ENCODE data around the gene FHOD3.

Gene FHOD3

GRCh38 chr18:36402765-36403396 lies 105.4 kb downstream of the FHOD3 start:
- DNase-seq (ENCODE audit: low spot score) = peak; percentile 73
- H3K4me3 ChIP-seq = no peak overlapping the region
- TF ChIP-seq, protein P1, sequence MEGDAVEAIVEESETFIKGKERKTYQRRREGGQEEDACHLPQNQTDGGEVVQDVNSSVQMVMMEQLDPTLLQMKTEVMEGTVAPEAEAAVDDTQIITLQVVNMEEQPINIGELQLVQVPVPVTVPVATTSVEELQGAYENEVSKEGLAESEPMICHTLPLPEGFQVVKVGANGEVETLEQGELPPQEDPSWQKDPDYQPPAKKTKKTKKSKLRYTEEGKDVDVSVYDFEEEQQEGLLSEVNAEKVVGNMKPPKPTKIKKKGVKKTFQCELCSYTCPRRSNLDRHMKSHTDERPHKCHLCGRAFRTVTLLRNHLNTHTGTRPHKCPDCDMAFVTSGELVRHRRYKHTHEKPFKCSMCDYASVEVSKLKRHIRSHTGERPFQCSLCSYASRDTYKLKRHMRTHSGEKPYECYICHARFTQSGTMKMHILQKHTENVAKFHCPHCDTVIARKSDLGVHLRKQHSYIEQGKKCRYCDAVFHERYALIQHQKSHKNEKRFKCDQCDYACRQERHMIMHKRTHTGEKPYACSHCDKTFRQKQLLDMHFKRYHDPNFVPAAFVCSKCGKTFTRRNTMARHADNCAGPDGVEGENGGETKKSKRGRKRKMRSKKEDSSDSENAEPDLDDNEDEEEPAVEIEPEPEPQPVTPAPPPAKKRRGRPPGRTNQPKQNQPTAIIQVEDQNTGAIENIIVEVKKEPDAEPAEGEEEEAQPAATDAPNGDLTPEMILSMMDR (IDR thresholded peaks at IDR 0.05) = no peak
- peak overlapping the region in 1 of 2 donors; percentile 53 for H3K27ac ChIP-seq

GRCh38 chr18:36403896-36404820 lies 106.6 kb downstream of the FHOD3 start:
- DNase-seq (ENCODE audit: low spot score) = peak; percentile 61
- no peak overlapping the region for H3K27ac ChIP-seq

GRCh38 chr18:36405611-36406010 lies 108.1 kb downstream of the FHOD3 start:
- H3K27ac ChIP-seq = no peak overlapping the region
- DNase-seq (ENCODE audit: low spot score) = no peak
- H3K4me3 ChIP-seq = no peak overlapping the region
- TF ChIP-seq, protein P1 (IDR thresholded peaks at IDR 0.05) = no peak

More at GRCh38 chr18:36403896-36404820, 106.6 kb downstream of the FHOD3 start:
- TF ChIP-seq, protein P1 (IDR thresholded peaks at IDR 0.05) = no peak
- no peak overlapping the region for H3K4me3 ChIP-seq

DNA sequence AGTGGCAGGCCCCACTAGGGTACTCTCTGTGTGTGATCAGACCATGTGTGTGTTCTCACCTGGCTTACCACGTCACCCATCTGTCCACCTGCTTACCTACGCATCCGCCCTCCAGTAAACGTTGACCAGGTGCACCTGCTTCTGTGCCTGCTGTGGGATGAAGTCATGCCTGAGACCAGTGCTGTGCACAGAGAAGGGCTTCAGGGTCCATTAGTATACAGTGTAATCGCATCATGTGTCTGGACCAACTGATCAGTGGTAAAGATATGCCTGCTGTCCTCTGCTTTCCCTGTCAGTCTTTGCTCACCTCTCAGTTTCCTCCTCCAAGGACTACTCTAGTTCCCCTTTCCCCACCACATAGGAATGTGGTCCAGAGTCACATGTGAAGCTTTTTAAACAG lies 109.3 kb downstream of the FHOD3 start:
- peak; percentile 21 for DNase-seq (ENCODE audit: low spot score)
- TF ChIP-seq, protein P1 (IDR thresholded peaks at IDR 0.05) = no peak
- no peak overlapping the region for H3K27ac ChIP-seq
- H3K4me3 ChIP-seq = no peak overlapping the region

DNA sequence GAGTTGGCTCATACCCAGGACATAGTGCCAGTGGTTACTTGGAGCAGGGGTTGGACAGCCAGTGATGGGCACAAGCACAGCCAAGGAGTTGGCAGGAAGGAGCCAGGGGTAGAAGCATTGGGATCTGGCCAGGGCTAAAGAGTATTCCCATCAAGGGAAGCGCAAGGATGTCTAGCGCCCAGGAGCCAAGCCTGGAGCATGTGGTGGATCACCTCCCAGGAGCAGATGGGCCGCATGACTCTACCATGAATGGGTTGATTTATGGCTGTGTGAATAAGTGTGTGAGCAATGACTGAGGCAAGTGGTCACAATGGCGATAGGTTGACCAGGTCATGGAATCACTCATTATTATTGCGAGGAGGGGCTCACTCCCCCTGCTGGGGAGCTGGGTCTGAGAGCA lies 111.1 kb downstream of the FHOD3 start:
- TF ChIP-seq, protein P1 (IDR thresholded peaks at IDR 0.05) = no peak
- DNase-seq (ENCODE audit: low spot score) = no peak
- no peak overlapping the region for H3K4me3 ChIP-seq
- no peak overlapping the region for H3K27ac ChIP-seq

GRCh38 chr18:36409779-36410178 lies 112.3 kb downstream of the FHOD3 start:
- no peak overlapping the region for H3K27ac ChIP-seq
- TF ChIP-seq, protein P1 (IDR thresholded peaks at IDR 0.05) = no peak
- no peak overlapping the region for H3K4me3 ChIP-seq
- DNase-seq (ENCODE audit: low spot score) = no peak

Measured in coronary artery (tissue), 2 donors.